Activated T-cell treated with anti-CD3 and anti-CD28 coated beads, Interleukin-2, amount 50 U/mL, for 72 hours (primary cell): ENCODE data around the gene GRID1. TPM values are rescaled to one million over a fixed set of nuclear protein-coding genes. Genes with fewer than 3 reads are reported as not detected.
A peak's percentile ranks its signal among the peaks of the same experiment; 100 is the strongest.

ENCODE experiments used
- ATAC-seq, 2 donors: fragments of 150-1000 bp; cut with Tn5 transposase; replicated peaks in 1 of 2; 2 replicates each; pipeline ENCODE4 v1.10.0; 2021; ENCODE audit warnings: moderate library complexity in 2 of 2, mild to moderate bottlenecking in 1 of 2
- DNase-seq, 2 donors: peaks; one replicate each; pipeline ENCODE4 v3.0.0; 2021 to 2022; ENCODE audit warnings: mixed read lengths in 1 of 2
- H3K27ac Mint-ChIP-seq: one replicate; pipeline ENCODE4 v1.8.0; 2022; ENCODE audit warnings: mild to moderate bottlenecking, moderate library complexity, mixed read lengths
- H3K27me3 Mint-ChIP-seq: one replicate; pipeline ENCODE4 v1.8.0; 2022; ENCODE audit warnings: low read depth, mixed read lengths
- H3K36me3 Mint-ChIP-seq, 2 donors: one replicate each; pipeline ENCODE4 v1.8.0; 2022; ENCODE audit warnings: mixed read lengths in 2 of 2, mild to moderate bottlenecking in 1 of 2; ENCODE audit not compliant: insufficient read depth in 2 of 2
- H3K4me1 Mint-ChIP-seq: one replicate; pipeline ENCODE4 v1.8.0; 2022; ENCODE audit warnings: low read depth, mixed read lengths
- H3K4me3 Mint-ChIP-seq, 2 donors: one replicate each; pipeline ENCODE4 v1.8.0; 2022; ENCODE audit warnings: mild to moderate bottlenecking in 2 of 2, mixed read lengths in 2 of 2, moderate library complexity in 2 of 2
- H3K9me3 Mint-ChIP-seq, 2 donors: one replicate each; pipeline ENCODE4 v1.8.0; 2022; ENCODE audit warnings: mixed read lengths in 2 of 2
- total RNA-seq, 2 donors: library from RNA; stranded (reverse); gene quantifications; one replicate each; pipeline ENCODE4 v1.2.3, GENCODE V29; 2022

GRID1 gene
- total RNA-seq, 2 donors from 2014 or later = not detected

- peaks cover 0 to 1% of the 10 kb centered on the region in 2 donors for H3K36me3 Mint-ChIP-seq
- no peaks in the 10 kb centered on the region for H3K4me1 Mint-ChIP-seq
- no peak overlapping the region for H3K27ac Mint-ChIP-seq
- H3K4me3 Mint-ChIP-seq = no peak overlapping the region
- ATAC-seq (no peak), DNase-seq (no peak)
- H3K27me3 Mint-ChIP-seq = peaks cover 24% of the 10 kb centered on the region
- peaks cover 0 to 2% of the 10 kb centered on the region in 2 donors for H3K9me3 Mint-ChIP-seq
These were observed 369.1 kb downstream of the GRID1 start for GRCh38 chr10:85997544-85997943.

- no peak for ATAC-seq
These were observed 370.8 kb downstream of the GRID1 start for GRCh38 chr10:85995791-85996190.

GRCh38 chr10:85993840-85994507 is 372.6 kb downstream of the GRID1 start:
- Mint-ChIP-seq H3K9me3 (peaks cover 0 to 2% of the 10 kb centered on the region in 2 donors), H3K36me3 (peaks cover 0 to 1% of the 10 kb centered on the region in 2 donors), H3K4me1 (no peaks in the 10 kb centered on the region), H3K27me3 (peaks cover 9% of the 10 kb centered on the region), H3K4me3 (no peak overlapping the region), H3K27ac (no peak overlapping the region)
- ATAC-seq (no peak), DNase-seq (no peak)

More at GRCh38 chr10:85995791-85996190, 370.8 kb downstream of the GRID1 start:
- Mint-ChIP-seq H3K4me1 (no peaks in the 10 kb centered on the region), H3K27me3 (peaks cover 18% of the 10 kb centered on the region), H3K36me3 (peaks cover 0 to 1% of the 10 kb centered on the region in 2 donors), H3K27ac (no peak overlapping the region), H3K4me3 (no peak overlapping the region), H3K9me3 (peaks cover 0 to 2% of the 10 kb centered on the region in 2 donors)
- peak; percentile 6 to 14 for DNase-seq

GRCh38 chr10:85993140-85993539 is 373.5 kb downstream of the GRID1 start:
- Mint-ChIP-seq H3K4me3 (no peak overlapping the region), H3K4me1 (no peaks in the 10 kb centered on the region), H3K27me3 (peaks cover 9% of the 10 kb centered on the region), H3K9me3 (peaks cover 0 to 2% of the 10 kb centered on the region in 2 donors), H3K36me3 (peaks cover 0 to 1% of the 10 kb centered on the region in 2 donors), H3K27ac (no peak overlapping the region)
- DNase-seq (no peak), ATAC-seq (no peak)

GRCh38 chr10:85992324-85992723 is 374.3 kb downstream of the GRID1 start:
- no peak overlapping the region for H3K4me3 Mint-ChIP-seq
- no peaks in the 10 kb centered on the region for H3K4me1 Mint-ChIP-seq
- peaks cover 0 to under 1% of the 10 kb centered on the region in 2 donors for H3K36me3 Mint-ChIP-seq
- ATAC-seq = no peak
- no peaks in the 10 kb centered on the region for H3K9me3 Mint-ChIP-seq
- peaks cover 9% of the 10 kb centered on the region for H3K27me3 Mint-ChIP-seq
- DNase-seq = no peak
- H3K27ac Mint-ChIP-seq = no peak overlapping the region

GRCh38 chr10:85986777-85987176 is 379.8 kb downstream of the GRID1 start:
- DNase-seq (no peak), ATAC-seq (no peak)
- Mint-ChIP-seq H3K27me3 (peaks cover 6% of the 10 kb centered on the region), H3K9me3 (no peaks in the 10 kb centered on the region), H3K4me1 (no peaks in the 10 kb centered on the region), H3K4me3 (no peak overlapping the region), H3K36me3 (no peaks in the 10 kb centered on the region), H3K27ac (no peak overlapping the region)

- Mint-ChIP-seq H3K4me1 (no peaks in the 10 kb centered on the region), H3K27ac (no peak overlapping the region), H3K4me3 (no peak overlapping the region), H3K27me3 (peaks cover 12% of the 10 kb centered on the region), H3K36me3 (no peaks in the 10 kb centered on the region), H3K9me3 (no peaks in the 10 kb centered on the region)
- DNase-seq (no peak), ATAC-seq (no peak)
These were observed 383.5 kb downstream of the GRID1 start for GRCh38 chr10:85983051-85983450.

- Mint-ChIP-seq H3K9me3 (no peaks in the 10 kb centered on the region), H3K36me3 (no peaks in the 10 kb centered on the region), H3K4me1 (no peaks in the 10 kb centered on the region), H3K27me3 (peaks cover 18% of the 10 kb centered on the region), H3K27ac (no peak overlapping the region), H3K4me3 (no peak overlapping the region)
- ATAC-seq (no peak), DNase-seq (no peak)
These were observed 387.0 kb downstream of the GRID1 start for GRCh38 chr10:85979598-85979997.

- Mint-ChIP-seq H3K27ac (no peak overlapping the region), H3K27me3 (peaks cover 12% of the 10 kb centered on the region), H3K36me3 (no peaks in the 10 kb centered on the region), H3K4me1 (no peaks in the 10 kb centered on the region), H3K9me3 (no peaks in the 10 kb centered on the region), H3K4me3 (no peak overlapping the region)
- DNase-seq (no peak), ATAC-seq (no peak)
These were observed 387.8 kb downstream of the GRID1 start for GRCh38 chr10:85978566-85979358.

GRCh38 chr10:85977642-85978041 is 389.0 kb downstream of the GRID1 start:
- DNase-seq (no peak), ATAC-seq (no peak)
- no peaks in the 10 kb centered on the region for H3K4me1 Mint-ChIP-seq
- H3K27ac Mint-ChIP-seq = no peak overlapping the region
- no peaks in the 10 kb centered on the region for H3K36me3 Mint-ChIP-seq
- no peaks in the 10 kb centered on the region for H3K9me3 Mint-ChIP-seq
- H3K27me3 Mint-ChIP-seq = peaks cover 12% of the 10 kb centered on the region
- no peak overlapping the region for H3K4me3 Mint-ChIP-seq

GRCh38 chr10:85976267-85976793 is 390.3 kb downstream of the GRID1 start:
- Mint-ChIP-seq H3K27me3 (peaks cover 12% of the 10 kb centered on the region), H3K27ac (no peak overlapping the region), H3K4me3 (no peak overlapping the region), H3K9me3 (no peaks in the 10 kb centered on the region), H3K36me3 (no peaks in the 10 kb centered on the region), H3K4me1 (no peaks in the 10 kb centered on the region)
- ATAC-seq = no peak
- no peak for DNase-seq

- Mint-ChIP-seq H3K4me3 (no peak overlapping the region), H3K4me1 (peaks cover 10% of the 10 kb centered on the region), H3K9me3 (peaks cover 2 to 4% of the 10 kb centered on the region in 2 donors), H3K27me3 (peaks cover 6% of the 10 kb centered on the region), H3K36me3 (peaks cover 1 to 3% of the 10 kb centered on the region in 2 donors), H3K27ac (no peak overlapping the region)
- DNase-seq (no peak), ATAC-seq (no peak)
These were observed 395.1 kb downstream of the GRID1 start for GRCh38 chr10:85971494-85971893.

GRCh38 chr10:85967594-85967993 is 399.0 kb downstream of the GRID1 start:
- Mint-ChIP-seq H3K4me3 (no peak overlapping the region), H3K27ac (peak overlapping the region; percentile 6), H3K27me3 (peaks cover 18% of the 10 kb centered on the region), H3K4me1 (peaks cover 10% of the 10 kb centered on the region), H3K9me3 (peaks cover 10 to 16% of the 10 kb centered on the region in 2 donors), H3K36me3 (peaks cover 8 to 11% of the 10 kb centered on the region in 2 donors)
- DNase-seq (peak in 1 of 2 donors; percentile 3), ATAC-seq (peak; percentile 75 to 86)
